ENCODE measurements around the gene LAGE3. TPM values are rescaled to one million over a fixed set of nuclear protein-coding genes. Genes with fewer than 3 reads are reported as not detected.

LAGE3 gene
- total RNA-seq, 1 donor, result 19.1 TPM

DNA sequence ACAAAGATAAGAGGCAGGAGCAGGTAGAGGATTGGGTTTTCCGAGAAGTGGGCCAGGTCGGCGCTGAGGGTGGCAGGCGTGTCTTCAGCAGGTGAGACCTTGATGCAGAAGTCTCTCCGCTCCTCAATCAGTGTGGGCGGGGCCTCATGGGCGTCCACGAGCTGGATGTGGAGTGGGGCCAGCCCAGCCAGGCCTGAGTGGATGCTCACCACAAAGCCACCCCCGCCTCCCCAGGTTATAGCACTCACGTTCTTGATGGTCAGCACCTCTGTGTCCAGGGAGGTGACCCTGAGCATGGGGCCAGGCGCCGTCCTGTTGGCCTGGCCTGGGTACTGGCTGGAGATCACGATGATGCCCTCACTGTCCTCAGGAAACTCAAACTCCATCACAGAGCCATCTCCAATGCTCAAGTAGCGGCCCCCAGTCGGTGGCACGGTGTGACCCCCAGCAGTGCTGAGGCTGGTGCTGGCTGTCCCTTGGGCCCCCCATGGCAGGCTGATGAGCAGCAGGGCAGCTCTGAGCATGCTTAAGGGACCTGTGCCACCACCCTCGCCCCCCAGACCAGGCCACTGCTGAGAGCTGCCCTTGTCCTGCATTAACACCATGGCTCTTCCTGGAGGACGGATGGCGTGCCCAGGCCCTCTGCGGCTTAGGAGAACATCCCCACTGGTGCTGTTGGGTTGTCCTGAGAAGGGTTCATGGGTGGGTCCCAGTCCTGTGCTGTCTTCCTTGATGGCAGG lies 9.4 kb upstream of the LAGE3 start:
- no peak for DNase-seq (ENCODE audit: low read depth)
- H3K4me3 ChIP-seq (ENCODE audit: low read depth, low read length), result no peak overlapping the region
- TF ChIP-seq, protein P1, sequence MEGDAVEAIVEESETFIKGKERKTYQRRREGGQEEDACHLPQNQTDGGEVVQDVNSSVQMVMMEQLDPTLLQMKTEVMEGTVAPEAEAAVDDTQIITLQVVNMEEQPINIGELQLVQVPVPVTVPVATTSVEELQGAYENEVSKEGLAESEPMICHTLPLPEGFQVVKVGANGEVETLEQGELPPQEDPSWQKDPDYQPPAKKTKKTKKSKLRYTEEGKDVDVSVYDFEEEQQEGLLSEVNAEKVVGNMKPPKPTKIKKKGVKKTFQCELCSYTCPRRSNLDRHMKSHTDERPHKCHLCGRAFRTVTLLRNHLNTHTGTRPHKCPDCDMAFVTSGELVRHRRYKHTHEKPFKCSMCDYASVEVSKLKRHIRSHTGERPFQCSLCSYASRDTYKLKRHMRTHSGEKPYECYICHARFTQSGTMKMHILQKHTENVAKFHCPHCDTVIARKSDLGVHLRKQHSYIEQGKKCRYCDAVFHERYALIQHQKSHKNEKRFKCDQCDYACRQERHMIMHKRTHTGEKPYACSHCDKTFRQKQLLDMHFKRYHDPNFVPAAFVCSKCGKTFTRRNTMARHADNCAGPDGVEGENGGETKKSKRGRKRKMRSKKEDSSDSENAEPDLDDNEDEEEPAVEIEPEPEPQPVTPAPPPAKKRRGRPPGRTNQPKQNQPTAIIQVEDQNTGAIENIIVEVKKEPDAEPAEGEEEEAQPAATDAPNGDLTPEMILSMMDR (IDR thresholded peaks at IDR 0.05; ENCODE audit: insufficient read depth, low read length), result no peak

DNA sequence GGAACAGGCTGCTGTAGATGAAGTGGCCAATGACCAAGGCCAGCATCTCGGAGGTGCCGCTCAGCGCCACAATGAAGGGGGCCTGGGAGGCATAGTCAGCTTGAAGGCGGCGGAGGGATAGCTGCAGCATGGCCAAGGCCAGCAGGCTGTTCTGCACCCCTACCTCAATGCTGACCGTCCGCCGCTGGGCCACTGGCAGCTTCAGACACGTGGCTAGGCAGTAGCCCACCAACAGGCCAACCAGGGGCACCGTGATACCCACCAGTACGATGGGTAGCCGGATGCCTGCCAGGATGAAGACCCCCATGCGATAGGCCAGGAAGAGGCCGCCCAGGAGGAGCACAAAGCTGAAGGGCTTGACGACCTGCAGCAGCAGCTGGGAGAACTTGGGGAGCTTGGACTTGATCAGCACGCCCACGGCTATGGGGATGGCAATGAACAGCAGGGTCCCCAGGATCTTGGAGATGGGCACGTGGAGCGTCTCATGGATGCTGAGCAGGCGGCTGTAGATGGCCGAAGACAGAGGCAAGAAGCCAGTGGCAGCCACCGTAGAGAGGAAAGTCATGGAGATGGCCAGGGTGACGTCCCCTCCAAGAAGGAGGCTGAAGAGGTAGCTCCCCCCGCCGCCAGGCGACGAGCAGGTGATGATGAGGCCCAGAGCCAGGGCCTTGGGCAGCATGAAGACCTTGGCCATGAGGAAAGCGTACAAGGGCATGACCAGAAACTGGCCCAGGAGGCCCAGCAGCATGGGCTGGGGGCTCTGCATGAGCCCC lies 8.6 kb upstream of the LAGE3 start:
- TF ChIP-seq, protein P1 (IDR thresholded peaks at IDR 0.05; ENCODE audit: insufficient read depth, low read length), result no peak
- no peak for DNase-seq (ENCODE audit: low read depth)

DNA sequence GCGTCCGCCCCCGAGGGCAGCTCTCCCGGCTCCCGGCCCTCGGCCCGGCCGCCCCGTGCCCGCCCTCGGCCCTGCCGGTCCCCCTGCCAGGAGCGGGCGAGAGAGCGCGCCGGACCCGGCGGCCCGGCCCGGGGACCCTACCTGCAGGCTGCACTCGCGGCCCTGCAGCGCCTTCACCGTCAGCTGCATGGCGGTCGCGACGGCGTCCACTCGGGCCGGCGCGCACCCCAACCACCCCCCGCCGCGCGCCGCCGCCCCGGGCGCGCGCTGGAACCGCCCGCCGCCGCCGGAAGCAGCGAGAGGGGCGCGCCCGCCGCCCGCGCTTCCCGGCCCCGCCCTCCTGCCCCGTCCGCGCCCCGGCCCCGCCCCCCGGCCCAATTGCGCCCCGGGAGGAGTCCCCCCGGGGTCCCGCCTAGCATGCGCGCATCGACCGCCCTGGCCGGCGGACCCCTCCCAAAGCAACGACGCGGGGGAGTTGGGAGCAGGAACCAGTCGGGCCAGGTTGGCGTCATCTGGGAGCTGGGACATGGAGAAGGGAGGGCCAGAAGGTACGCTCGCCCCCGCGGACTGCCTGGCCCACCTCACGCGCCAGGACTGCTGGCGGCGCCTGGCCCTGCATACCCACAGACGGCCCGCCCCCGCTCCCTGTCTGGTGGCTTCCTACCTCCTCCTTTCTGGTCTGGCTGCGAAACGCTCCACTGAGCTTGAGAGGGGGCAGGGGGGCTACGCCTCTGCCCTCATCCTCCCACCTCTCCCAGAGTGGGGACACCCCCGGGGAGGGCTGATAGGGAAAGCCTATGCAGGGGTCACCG lies 7.5 kb upstream of the LAGE3 start, which contains the start of gene UBL4A:
Gene UBL4A (minus strand): TSS at position 220 of the 812 bp plus-strand sequence. CDS start 31 bp downstream, at position 189.
- DNase-seq (ENCODE audit: low read depth), result peak; percentile 15
- peak within 1 kb of the TSS; percentile 67 for H3K4me3 ChIP-seq (ENCODE audit: low read depth, low read length)
- TF ChIP-seq, protein P1 (IDR thresholded peaks at IDR 0.05; ENCODE audit: insufficient read depth, low read length), result no peak

More for the DNA sequence above, 8.6 kb upstream of the LAGE3 start:
- H3K4me3 ChIP-seq (ENCODE audit: low read depth, low read length), result no peak overlapping the region

DNA sequence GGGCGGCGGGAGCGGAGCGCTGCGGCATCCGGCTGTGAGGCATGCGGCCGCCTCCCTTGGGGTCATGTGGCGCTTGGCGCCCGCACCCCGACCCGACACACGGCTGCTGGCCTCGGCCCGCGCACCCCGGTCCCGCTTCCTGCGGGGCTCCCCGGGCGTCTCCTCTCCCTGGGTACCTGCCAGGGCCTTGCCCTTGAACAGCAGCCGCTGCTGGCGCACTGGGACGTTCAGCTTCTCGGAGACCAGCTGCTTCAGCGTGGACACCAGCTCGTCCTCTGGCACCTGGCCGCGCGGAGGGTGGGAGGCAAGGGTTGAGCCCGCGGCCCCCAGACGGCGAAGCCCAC lies 6.9 kb upstream of the LAGE3 start:
- TF ChIP-seq, protein P1 (IDR thresholded peaks at IDR 0.05; ENCODE audit: insufficient read depth, low read length), result no peak
- peak overlapping the region; percentile 67 for H3K4me3 ChIP-seq (ENCODE audit: low read depth, low read length)
- no peak for DNase-seq (ENCODE audit: low read depth)

DNA sequence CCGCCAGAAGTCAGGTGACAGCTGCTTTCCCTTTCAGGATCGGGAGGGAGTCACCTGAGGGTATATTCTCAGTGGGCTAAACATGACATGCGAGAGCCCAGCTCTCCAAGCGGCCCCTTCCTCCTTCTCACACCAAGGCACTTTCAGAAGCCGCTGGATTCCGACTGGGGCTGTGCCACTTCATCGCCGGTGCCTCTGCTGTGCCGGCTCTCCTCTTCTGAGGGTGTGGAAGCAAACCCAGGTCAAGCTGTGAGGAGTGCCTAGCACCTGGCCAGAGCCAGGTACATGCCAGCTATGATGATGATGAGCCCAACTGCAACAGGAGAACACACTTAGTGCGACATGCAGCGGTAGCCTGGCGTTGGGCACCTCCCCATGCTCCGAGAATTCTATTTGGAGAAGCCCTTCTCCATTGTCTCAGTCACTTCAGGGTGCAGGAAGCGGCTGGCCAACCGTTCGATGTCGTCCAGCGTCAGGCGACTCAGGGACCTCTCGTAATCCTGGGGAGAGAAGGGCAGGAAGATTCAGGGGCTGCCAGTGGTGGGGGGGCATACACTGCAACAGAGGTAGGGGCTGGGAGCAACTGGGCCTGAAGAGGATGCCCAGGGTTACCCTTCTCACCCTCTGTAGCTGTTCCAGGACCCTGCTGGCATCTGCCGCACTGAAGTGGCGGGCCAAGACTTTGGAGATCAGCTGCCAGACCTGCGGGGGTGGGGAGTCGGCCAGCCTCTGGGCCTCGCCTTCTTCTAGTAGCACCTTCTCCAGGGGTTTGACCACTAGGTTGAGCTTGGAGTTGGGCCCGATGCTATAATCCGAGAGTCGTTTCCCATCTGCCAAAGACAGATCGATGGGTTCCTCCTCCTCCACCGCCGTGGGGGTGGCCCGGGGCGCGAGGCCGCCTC lies 6.3 kb upstream of the LAGE3 start:
- TF ChIP-seq, protein P1 (IDR thresholded peaks at IDR 0.05; ENCODE audit: insufficient read depth, low read length), result no peak
- no peak for DNase-seq (ENCODE audit: low read depth)
- peak overlapping the region; percentile 67 for H3K4me3 ChIP-seq (ENCODE audit: low read depth, low read length)
